Measurements from ENCODE around the gene COX20.

DNA sequence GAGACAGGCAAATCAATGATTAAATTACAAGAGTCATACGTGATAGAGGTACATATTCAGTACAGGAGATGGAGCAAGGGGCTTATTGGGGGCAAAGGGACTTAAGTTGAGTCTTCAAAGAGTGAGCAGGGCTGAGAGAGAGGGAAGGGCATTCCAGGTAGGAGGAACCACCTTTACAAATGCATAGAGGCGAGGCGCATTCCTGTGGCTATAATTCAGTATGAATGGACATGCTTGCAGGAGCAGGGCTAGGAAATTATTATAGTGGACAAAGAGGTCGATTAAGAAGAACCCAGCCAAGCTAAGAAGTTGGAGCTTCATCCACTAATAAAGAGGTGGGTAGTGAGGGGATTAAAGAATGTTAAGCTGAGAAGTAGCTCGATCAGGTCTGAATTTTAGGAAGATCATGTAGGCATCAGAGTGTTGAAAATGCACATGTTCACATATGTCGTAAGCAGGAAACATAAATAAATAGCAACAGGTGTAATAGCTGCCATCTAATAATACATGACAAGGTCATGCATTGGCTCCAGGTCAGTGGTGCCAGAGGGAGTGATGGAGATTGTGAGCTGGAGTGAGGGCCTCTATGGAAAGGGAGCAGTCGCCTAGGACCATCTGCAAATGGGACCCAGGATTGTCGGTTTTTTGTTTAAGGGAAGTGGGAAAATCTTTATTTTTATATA is 40.9 kb downstream of the COX20 start:
- TF ChIP-seq GATA2 (IDR thresholded peaks at IDR 0.05; ENCODE audit: low read depth, low read length) = no peak
- no peak for TF ChIP-seq GATA3 (IDR thresholded peaks at IDR 0.05; ENCODE audit: low read depth, low read length)
